GM21381 (cell line): ENCODE data around the gene VWA2.

ENCODE experiments used
- ATAC-seq: cut with Tn5 transposase; IDR thresholded peaks from one replicate; pipeline ENCODE4 v1.9.1; 2021; ENCODE audit warnings: mild to moderate bottlenecking, moderate library complexity; ENCODE audit not compliant: unreplicated experiment

The VWA2 gene

GRCh38 chr10:114246679-114247305 is 7.7 kb downstream of the VWA2 start:
- no peak for ATAC-seq

GRCh38 chr10:114250236-114250635 is 11.2 kb downstream of the VWA2 start:
- ATAC-seq: no peak

GRCh38 chr10:114250716-114251115 is 11.7 kb downstream of the VWA2 start:
- ATAC-seq: no peak

- ATAC-seq: no peak
Measured at GRCh38 chr10:114252092-114252491, 13.0 kb downstream of the VWA2 start.

- ATAC-seq: no peak
Measured at GRCh38 chr10:114252883-114253282, 13.8 kb downstream of the VWA2 start.

- ATAC-seq: no peak
Measured at GRCh38 chr10:114255227-114255626, 16.2 kb downstream of the VWA2 start.

GRCh38 chr10:114256008-114256765 is 17.1 kb downstream of the VWA2 start:
- no peak for ATAC-seq

GRCh38 chr10:114256822-114257221 is 17.8 kb downstream of the VWA2 start:
- no peak for ATAC-seq

GRCh38 chr10:114257498-114257897 is 18.4 kb downstream of the VWA2 start:
- ATAC-seq: no peak

- ATAC-seq: no peak
Measured at GRCh38 chr10:114258274-114258840, 19.3 kb downstream of the VWA2 start.

- ATAC-seq: no peak
Measured at GRCh38 chr10:114259824-114260223, 20.8 kb downstream of the VWA2 start.

- no peak for ATAC-seq
Measured at GRCh38 chr10:114260366-114260765, 21.3 kb downstream of the VWA2 start.

GRCh38 chr10:114261076-114261475 is 22.0 kb downstream of the VWA2 start:
- no peak for ATAC-seq

GRCh38 chr10:114262496-114262895 is 23.4 kb downstream of the VWA2 start:
- ATAC-seq: no peak

- no peak for ATAC-seq
Measured at GRCh38 chr10:114265392-114266053, 26.5 kb downstream of the VWA2 start.

GRCh38 chr10:114266521-114266920 is 27.5 kb downstream of the VWA2 start:
- ATAC-seq: no peak

GRCh38 chr10:114271075-114271778 is 32.2 kb downstream of the VWA2 start:
- ATAC-seq: no peak

- ATAC-seq: no peak
Measured at GRCh38 chr10:114271779-114272167, 32.7 kb downstream of the VWA2 start.

GRCh38 chr10:114272696-114273095 is 33.6 kb downstream of the VWA2 start:
- no peak for ATAC-seq

GRCh38 chr10:114273910-114274309 is 34.9 kb downstream of the VWA2 start:
- ATAC-seq: no peak
